Superior temporal gyrus (tissue), 1 donor: ENCODE data around the gene SLC25A29.
"Not testable (repeated sequence)": the region's sequence is repeated elsewhere in the genome, so short reads cannot be mapped to it uniquely, and the experiment has no call there.

Experiments
- DNase-seq: peaks from one replicate; pipeline ENCODE4 v3.0.0-alpha.2; 2016; ENCODE audit errors: extremely low spot score

SLC25A29 gene

DNA sequence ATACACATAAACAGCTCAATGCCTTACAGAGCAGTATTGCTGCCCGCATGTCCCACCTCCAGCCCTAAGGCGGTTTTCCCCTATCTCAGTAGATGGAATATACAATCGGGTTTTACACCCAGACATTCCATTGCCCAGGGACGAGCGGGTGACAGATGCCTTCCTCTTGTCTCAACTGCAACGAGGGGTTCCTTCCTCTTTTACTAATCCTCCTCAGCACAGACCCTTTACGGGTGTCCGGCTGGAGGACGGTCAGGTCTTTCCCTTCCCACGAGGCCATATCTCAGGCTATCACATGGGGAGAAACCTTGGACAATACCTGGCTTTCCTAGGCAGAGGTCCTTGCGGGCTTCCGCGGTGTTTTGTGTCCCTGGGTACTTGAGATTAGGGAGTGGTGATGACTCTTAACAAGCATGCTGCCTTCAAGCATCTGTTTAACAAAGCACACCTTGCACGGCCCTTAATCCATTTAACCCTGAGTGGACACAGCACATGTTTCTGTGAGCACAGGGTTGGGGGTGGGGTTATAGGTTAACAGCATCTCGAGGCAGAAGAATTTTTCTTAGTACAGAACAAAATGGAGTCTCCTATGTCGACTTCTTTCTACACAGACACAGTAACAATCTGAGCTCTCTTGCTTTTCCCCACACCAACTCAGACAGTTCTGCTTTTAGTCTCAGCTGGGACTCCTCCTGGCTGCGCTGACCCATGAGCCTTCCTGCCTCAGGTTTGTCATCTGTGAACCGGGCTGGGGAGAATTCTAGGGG is 6.0 kb upstream of the SLC25A29 start:
- not testable (repeated sequence) for DNase-seq

GRCh38 chr14:100309028-100309737 is 2.9 kb upstream of the SLC25A29 start:
- no peak for DNase-seq

DNA sequence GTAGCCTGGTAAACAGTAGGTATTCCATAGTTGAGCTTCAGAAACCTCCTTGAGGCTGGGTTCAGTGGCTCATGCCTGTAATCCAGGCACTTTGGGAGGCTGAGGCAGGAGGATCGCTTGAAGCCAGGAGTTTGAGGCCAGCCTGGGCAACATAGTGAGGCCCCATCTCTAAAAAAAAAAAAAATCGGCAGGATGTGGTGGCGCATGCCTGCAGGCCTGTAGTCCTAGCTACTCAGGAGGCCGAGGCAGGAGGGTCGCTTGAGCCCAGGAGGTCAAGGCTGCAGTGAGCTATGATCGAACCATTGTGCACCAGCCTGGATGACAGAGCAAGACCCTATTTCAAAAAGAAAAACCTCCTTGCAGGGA is 2.2 kb upstream of the SLC25A29 start:
- DNase-seq: not testable (repeated sequence)

- DNase-seq: no peak
These were observed 1.7 kb upstream of the SLC25A29 start for GRCh38 chr14:100307766-100308426.

DNA sequence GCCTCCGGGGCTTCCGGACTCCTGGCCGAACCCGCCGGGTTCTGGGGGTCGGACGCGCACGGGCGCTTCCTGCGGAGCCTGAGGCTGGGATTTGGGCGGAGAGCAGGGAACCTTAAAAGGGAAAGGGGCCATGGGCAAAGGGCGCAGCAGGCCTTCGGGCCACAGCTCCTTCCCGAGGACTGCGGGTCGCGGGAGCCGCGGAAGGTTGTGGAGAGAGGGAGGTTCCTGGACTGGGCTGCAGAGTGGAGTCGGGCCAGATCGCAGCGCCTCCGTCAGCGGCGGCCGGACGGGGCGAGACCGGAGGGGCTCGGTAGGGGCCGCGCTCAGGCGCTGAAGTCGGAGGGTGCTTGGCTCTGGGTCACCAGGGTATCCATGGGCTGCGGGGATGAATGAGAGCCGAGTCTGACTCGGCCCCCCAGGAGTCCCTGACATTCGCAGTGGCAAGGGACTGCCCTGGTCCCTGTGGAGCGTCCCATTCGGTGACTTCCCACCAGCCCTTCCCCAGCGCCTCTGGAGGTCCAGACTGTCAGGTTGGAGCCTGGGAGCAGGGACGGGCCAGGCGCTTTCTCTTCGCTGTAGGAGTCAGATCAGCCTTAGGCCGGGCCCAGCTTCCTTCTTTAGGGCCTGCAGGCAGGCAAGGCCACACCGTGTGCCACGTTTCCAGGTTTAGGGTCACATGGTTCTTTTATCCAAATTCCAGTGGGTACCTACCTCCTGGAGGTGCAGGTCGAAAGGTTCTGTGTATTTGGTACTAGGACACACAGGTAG is 938 bp upstream of the SLC25A29 start:
- no peak for DNase-seq

DNA sequence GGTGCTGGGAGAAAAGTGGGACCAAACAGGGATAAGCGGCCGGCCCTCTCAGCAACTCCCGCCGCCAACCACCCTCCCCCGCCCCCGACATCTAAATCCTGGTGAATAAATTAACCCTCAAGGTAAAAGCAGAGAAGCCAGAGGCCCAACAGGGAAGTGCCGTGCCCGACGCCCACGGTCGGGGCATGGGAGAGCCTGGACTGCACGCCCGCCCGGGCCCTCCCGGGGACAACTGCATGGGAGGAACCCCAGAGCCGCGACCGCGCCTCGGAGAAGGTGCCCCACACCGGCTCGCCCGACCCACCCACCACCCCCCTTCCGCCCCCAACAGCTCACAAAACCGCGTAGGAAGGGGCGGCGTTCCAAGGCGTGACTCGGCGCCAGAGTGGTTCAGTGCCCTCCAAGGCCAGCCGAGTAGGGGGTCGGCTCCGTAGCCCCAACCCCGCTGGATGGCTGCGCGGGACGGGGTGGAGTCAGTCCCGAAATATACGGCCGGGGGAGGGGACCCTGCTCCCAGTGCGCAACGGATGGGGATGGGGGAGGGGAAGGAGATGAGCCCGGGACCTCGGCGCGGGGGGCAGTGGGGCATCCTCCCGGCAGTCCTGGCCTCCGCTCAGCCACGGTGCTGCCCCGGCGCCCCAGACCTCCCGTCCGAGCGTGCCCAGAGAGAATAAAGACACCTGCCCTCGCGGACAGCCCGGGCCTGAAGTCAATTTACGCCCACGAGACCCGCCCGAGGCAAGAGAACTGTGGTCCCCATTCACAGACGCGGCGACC is 732 bp downstream of the SLC25A29 start:
- no peak for DNase-seq

- DNase-seq: no peak
These were observed 1.4 kb downstream of the SLC25A29 start for GRCh38 chr14:100304825-100305323.

GRCh38 chr14:100303925-100304324 is 2.3 kb downstream of the SLC25A29 start:
- no peak for DNase-seq

- no peak for DNase-seq
These were observed 3.1 kb downstream of the SLC25A29 start for GRCh38 chr14:100303179-100303578.

GRCh38 chr14:100302616-100303015 is 3.6 kb downstream of the SLC25A29 start:
- no peak for DNase-seq

GRCh38 chr14:100299238-100299560 is 7.0 kb downstream of the SLC25A29 start:
- no peak for DNase-seq

DNA sequence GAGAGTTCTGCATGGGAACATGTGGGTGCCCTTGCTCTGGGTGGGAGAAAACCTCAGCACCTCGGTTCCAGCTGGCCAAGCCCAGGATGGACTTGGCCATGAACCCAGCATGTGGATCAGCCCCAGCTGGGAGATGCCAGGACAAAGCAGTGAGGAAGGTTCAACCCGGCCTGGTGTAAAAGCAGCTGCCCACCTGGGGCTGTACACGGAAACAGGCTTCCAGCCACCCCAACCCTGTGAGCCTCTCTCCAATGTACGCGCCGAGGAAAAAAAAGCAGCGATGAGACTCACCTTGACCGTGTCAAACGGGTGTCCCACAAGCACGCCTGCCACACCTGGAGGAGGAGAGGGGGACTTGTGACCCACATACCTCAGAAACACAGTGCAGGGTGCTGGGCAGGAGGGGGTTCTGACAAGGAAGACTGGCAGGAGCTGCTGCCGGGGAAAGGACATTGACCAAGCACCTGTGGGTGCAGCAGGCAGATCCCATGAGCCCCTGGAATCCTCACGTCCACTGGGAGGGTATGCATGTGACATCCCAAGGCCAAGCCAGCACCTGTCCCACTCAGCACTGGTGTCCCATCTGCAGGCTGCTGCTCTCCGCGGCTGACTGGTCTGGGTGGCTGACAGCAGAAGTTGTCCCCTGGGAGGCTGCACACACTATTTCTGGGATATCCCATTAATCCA is 7.5 kb downstream of the SLC25A29 start:
- DNase-seq: no peak

DNA sequence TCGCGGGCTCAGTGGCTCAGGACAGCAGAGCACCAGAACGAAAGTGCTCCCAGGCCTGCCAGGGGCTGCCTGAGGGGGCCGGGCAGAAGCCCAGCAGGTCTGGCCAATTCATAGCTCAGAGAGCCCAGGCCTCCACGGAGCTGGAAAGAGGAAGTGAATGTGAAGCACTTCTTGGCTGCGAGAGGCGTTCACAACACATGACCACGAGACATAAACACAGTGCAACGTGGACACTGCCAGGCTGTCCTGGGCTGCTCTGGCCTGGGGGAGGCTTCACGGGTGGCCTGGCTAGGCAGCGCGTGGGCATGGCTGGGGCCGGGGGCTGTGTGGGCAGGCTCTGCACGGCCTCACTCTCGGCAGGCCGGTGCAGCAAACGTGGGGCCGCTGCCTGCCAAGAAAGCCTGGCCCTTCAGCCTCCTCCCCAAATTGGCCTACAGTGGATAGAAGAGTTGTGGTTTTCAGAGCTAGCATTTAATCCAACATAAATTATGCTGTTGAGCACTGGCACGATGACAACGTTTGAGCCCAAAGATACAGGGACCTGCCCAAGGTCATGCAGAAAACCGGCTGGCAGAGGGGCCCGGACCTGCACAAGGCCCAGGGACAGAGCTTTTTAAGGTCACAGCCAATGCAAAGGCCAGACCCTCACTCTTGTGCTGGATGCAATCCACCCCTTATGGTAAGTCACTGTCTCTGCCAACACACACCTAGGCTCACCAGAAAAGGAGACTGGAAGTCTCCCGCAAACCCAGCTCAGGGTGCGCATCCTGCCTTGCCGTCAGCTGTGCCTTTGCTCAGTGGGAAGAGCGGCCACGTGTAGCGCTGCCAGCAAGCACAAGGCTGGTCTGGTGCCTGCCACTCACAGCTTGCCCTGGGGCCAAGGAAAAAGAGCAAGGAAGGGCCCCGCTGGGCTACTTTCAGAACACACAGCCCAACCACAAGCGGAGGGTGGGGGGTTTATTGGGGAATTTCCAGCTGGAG is 8.6 kb downstream of the SLC25A29 start:
- DNase-seq: peak; percentile 68

DNA sequence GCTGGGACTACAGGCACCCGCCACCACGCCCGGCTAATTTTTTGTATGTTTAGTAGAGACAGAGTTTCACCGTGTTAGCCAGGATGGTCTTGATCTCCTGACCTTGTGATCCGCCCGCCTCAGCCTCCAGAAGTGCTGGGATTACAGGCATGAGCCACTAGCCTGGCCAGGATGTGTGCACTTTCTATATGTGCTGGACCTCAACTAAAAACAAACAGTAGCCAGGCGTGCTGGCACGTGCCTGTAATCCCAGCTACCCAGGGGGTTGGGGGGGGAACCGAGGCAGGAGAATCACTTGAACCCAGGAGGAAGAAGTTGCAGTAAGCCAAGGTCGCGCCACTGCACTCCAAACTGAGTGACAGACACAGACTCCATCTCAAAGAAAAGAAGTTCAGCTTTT is 9.5 kb downstream of the SLC25A29 start:
- not testable (repeated sequence) for DNase-seq

DNA sequence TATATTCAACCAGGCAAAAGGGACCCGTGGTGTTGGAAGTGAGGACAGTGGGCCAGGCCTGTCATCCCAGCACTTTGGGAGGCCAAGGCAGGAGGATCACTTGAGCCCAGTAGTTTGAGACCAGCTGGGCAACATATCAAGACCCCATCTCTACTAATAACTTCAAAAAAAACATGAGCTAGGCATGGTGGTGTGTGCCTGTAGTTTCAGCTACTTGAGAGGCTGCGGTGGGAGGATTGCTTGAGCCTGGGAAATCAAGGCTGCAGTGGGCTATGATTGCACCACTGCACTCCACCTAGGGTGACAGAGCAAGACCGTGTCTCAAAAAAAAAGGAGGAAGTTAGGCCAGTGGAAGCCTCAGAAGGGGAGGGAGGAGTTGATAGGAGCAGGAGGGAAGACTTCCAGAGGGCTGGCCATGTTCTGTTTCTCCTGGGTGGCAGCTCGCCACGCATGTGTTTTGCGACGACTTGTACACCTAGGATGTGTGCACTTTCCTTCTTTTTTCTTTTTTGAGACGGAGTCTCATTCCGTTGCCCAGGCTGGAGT is 10.1 kb downstream of the SLC25A29 start:
- DNase-seq: no peak

- DNase-seq: no peak
These were observed 10.7 kb downstream of the SLC25A29 start for GRCh38 chr14:100295376-100296105.

DNA sequence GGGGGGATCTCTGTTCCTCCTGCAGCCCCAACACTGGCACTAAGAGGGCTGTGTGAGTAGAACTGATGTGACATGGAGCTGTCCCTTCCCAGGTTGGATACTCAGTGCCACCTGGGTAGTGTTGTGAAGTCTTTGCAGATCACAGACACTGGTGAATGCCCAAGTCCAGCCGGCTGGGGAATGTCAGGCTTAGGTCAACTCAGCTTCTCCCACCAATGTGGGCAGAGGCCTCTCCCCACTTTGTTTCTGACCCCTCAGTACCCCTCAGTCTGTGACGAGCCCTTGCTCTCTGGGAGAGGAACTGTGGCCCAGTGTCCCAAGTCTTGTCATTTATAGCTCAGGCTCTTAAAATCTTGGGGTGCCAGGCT is 11.3 kb downstream of the SLC25A29 start:
- DNase-seq: no peak

GRCh38 chr14:100294213-100294962 is 11.9 kb downstream of the SLC25A29 start:
- no peak for DNase-seq
